Activated CD8-positive, alpha-beta T cell treated with anti-CD3 and anti-CD28 coated beads, Interleukin-2, amount 10 ng/mL, durations not matched to agents 7 days and 5 days (primary cell): ENCODE measurements around the gene SNHG17. TPM values are rescaled to one million over a fixed set of nuclear protein-coding genes. Genes with fewer than 3 reads are reported as not detected.
"Not testable (repeated sequence)": the region's sequence is repeated elsewhere in the genome, so short reads cannot be mapped to it uniquely, and the experiment has no call there.

Experiments used
- ATAC-seq: fragments of 150-1000 bp; cut with Tn5 transposase; one replicate; pipeline ENCODE4 v1.10.0; 2021; ENCODE audit warnings: moderate library complexity
- CTCF ChIA-PET: fragments of 350-600 bp; sonication (Branson Sonifier 250); formaldehyde crosslinking; loops from one replicate; lab custom pipeline; 2021; ENCODE audit warnings: antibody characterized with exemption; lab: Charles Lee
- POLR2A ChIA-PET: fragments of 350-600 bp; sonication (Branson Sonifier 250); formaldehyde crosslinking; loops from one replicate; lab custom pipeline; 2021; ENCODE audit warnings: antibody characterized with exemption; lab: Charles Lee
- DNase-seq: peaks from one replicate; pipeline ENCODE4 v3.0.0-alpha.2; 2020
- H3K27ac Mint-ChIP-seq: one replicate; pipeline ENCODE4 v1.8.0; 2021; ENCODE audit warnings: mild to moderate bottlenecking, mixed read lengths
- H3K27me3 Mint-ChIP-seq: one replicate; pipeline ENCODE4 v1.8.0; 2021; ENCODE audit warnings: low read depth, mixed read lengths
- H3K36me3 Mint-ChIP-seq: one replicate; pipeline ENCODE4 v1.8.0; 2021; ENCODE audit warnings: low read depth, mixed read lengths
- H3K4me1 Mint-ChIP-seq: one replicate; pipeline ENCODE4 v1.8.0; 2021; ENCODE audit warnings: low read depth, mixed read lengths
- H3K4me3 Mint-ChIP-seq: one replicate; pipeline ENCODE4 v1.8.0; 2021; ENCODE audit warnings: mild to moderate bottlenecking, mixed read lengths
- H3K9me3 Mint-ChIP-seq: one replicate; pipeline ENCODE4 v1.8.0; 2022; ENCODE audit warnings: mixed read lengths; ENCODE audit not compliant: insufficient read depth
- total RNA-seq, 2 experiments: library from RNA; stranded (reverse); gene quantifications; one replicate each; pipeline ENCODE4 v1.2.3, GENCODE V29; 2021

Gene SNHG17
- total RNA-seq, 2 experiments from 2014 or later: 69.6 to 77.8 TPM

- H3K36me3 Mint-ChIP-seq, H3K27ac Mint-ChIP-seq, H3K27me3 Mint-ChIP-seq, CTCF ChIA-PET, H3K9me3 Mint-ChIP-seq, H3K4me1 Mint-ChIP-seq, ATAC-seq, POLR2A ChIA-PET, H3K4me3 Mint-ChIP-seq, DNase-seq: not testable (repeated sequence)
These were observed 26.0 kb upstream of the SNHG17 start for GRCh38 chr20:38461167-38461566.

- CTCF ChIA-PET, H3K9me3 Mint-ChIP-seq, H3K36me3 Mint-ChIP-seq, POLR2A ChIA-PET, H3K27ac Mint-ChIP-seq, ATAC-seq, H3K4me1 Mint-ChIP-seq, DNase-seq, H3K27me3 Mint-ChIP-seq, H3K4me3 Mint-ChIP-seq: not testable (repeated sequence)
These were observed 25.5 kb upstream of the SNHG17 start for GRCh38 chr20:38460631-38461030.

- Mint-ChIP-seq H3K4me3 (no peak overlapping the region), H3K27ac (no peak overlapping the region), H3K4me1 (no peaks in the 10 kb centered on the region), H3K36me3 (no peaks in the 10 kb centered on the region), H3K9me3 (no peaks in the 10 kb centered on the region), H3K27me3 (peaks cover 6% of the 10 kb centered on the region)
- ATAC-seq (no peak), DNase-seq (no peak)
- POLR2A ChIA-PET: no interaction called here
- CTCF ChIA-PET: no interaction called here
These were observed 25.0 kb upstream of the SNHG17 start for GRCh38 chr20:38460040-38460623.

- Mint-ChIP-seq H3K4me3 (no peak overlapping the region), H3K36me3 (no peaks in the 10 kb centered on the region), H3K9me3 (no peaks in the 10 kb centered on the region), H3K27me3 (peaks cover 6% of the 10 kb centered on the region), H3K4me1 (no peaks in the 10 kb centered on the region), H3K27ac (no peak overlapping the region)
- DNase-seq (no peak), ATAC-seq (no peak)
- CTCF ChIA-PET: interaction anchor here (1.7 kb wide), 1 partner anchor 26 kb away, joined by 5 read pairs; no protein-coding TSS in a partner anchor
- POLR2A ChIA-PET: no interaction called here
These were observed 23.2 kb upstream of the SNHG17 start for GRCh38 chr20:38458314-38458713.

GRCh38 chr20:38454556-38455473, 19.7 kb upstream of the SNHG17 start:
- ATAC-seq (no peak), DNase-seq (no peak)
- Mint-ChIP-seq H3K4me1 (no peaks in the 10 kb centered on the region), H3K9me3 (no peaks in the 10 kb centered on the region), H3K4me3 (no peak overlapping the region), H3K27ac (no peak overlapping the region), H3K36me3 (peaks cover 6% of the 10 kb centered on the region), H3K27me3 (peaks cover 6% of the 10 kb centered on the region)
- POLR2A ChIA-PET: interaction anchor here (2.6 kb wide), 1 partner anchor 20 kb away, joined by 11 read pairs; the partner anchor contains the start of gene SNHG17
- CTCF ChIA-PET: no interaction called here

- H3K4me1 Mint-ChIP-seq: peaks cover 2% of the 10 kb centered on the region
- H3K27me3 Mint-ChIP-seq: peaks cover 6% of the 10 kb centered on the region
- no peak overlapping the region for H3K4me3 Mint-ChIP-seq
- ChIA-PET POLR2A (interaction anchor here (0.8 to 2.6 kb wide), 2 partner anchors 18 to 19 kb away, joined by 3 to 11 read pairs; partner anchors contain the start of genes RALGAPB and SNHG17), CTCF (interaction anchor here (2.5 kb wide), 1 partner anchor 19 kb away, joined by 11 read pairs; the partner anchor contains the start of gene SNHG17)
- H3K9me3 Mint-ChIP-seq: no peaks in the 10 kb centered on the region
- ATAC-seq: no peak
- H3K27ac Mint-ChIP-seq: no peak overlapping the region
- peaks cover 13% of the 10 kb centered on the region for H3K36me3 Mint-ChIP-seq
- DNase-seq: no peak
These were observed 18.8 kb upstream of the SNHG17 start for GRCh38 chr20:38453941-38454340.

- Mint-ChIP-seq H3K27ac (no peak overlapping the region), H3K4me1 (peaks cover 8% of the 10 kb centered on the region), H3K9me3 (no peaks in the 10 kb centered on the region), H3K27me3 (peaks cover 4% of the 10 kb centered on the region), H3K4me3 (no peak overlapping the region), H3K36me3 (peaks cover 13% of the 10 kb centered on the region)
- DNase-seq (no peak), ATAC-seq (no peak)
- ChIA-PET CTCF (interaction anchor here (2.0 to 2.5 kb wide), 2 partner anchors 18 to 19 kb away, joined by 5 to 11 read pairs; partner anchors contain the start of genes RALGAPB and SNHG17), POLR2A (interaction anchor here (0.8 to 2.6 kb wide), 2 partner anchors 18 to 19 kb away, joined by 3 to 11 read pairs; partner anchors contain the start of genes RALGAPB and SNHG17)
These were observed 17.9 kb upstream of the SNHG17 start for GRCh38 chr20:38452880-38453624.

GRCh38 chr20:38450412-38450975, 15.4 kb upstream of the SNHG17 start:
- no peak for ATAC-seq
- DNase-seq: no peak
- CTCF ChIA-PET: no interaction called here
- H3K27ac Mint-ChIP-seq: no peak overlapping the region
- no peaks in the 10 kb centered on the region for H3K27me3 Mint-ChIP-seq
- peaks cover 25% of the 10 kb centered on the region for H3K4me1 Mint-ChIP-seq
- H3K36me3 Mint-ChIP-seq: peaks cover 18% of the 10 kb centered on the region
- no peak overlapping the region for H3K4me3 Mint-ChIP-seq
- H3K9me3 Mint-ChIP-seq: no peaks in the 10 kb centered on the region
- POLR2A ChIA-PET: interaction anchor here (1.2 kb wide), 1 partner anchor 15 kb away, joined by 3 read pairs; the partner anchor contains the start of gene SNHG17

- H3K9me3 Mint-ChIP-seq: no peaks in the 10 kb centered on the region
- H3K4me1 Mint-ChIP-seq: peaks cover 26% of the 10 kb centered on the region
- POLR2A ChIA-PET: interaction anchor here (3.6 to 5.6 kb wide), 2 partner anchors 15 to 24 kb away, joined by 23 to 143 read pairs; partner anchors contain the start of genes RALGAPB and SNHG17
- no peak overlapping the region for H3K27ac Mint-ChIP-seq
- CTCF ChIA-PET: interaction anchor here (3.6 to 4.1 kb wide), 2 partner anchors 16 to 24 kb away, joined by 39 to 121 read pairs; partner anchors contain the start of genes RALGAPB and SNHG17
- no peaks in the 10 kb centered on the region for H3K27me3 Mint-ChIP-seq
- ATAC-seq (no peak), DNase-seq (no peak)
- no peak overlapping the region for H3K4me3 Mint-ChIP-seq
- H3K36me3 Mint-ChIP-seq: peaks cover 18% of the 10 kb centered on the region
These were observed 13.9 kb upstream of the SNHG17 start for GRCh38 chr20:38449046-38449445.

- DNase-seq (no peak), ATAC-seq (no peak)
- peak overlapping the region; percentile 88 for H3K27ac Mint-ChIP-seq
- peaks cover 18% of the 10 kb centered on the region for H3K36me3 Mint-ChIP-seq
- H3K4me1 Mint-ChIP-seq: peaks cover 26% of the 10 kb centered on the region
- no peaks in the 10 kb centered on the region for H3K27me3 Mint-ChIP-seq
- ChIA-PET POLR2A (interaction anchor here (0.6 to 5.6 kb wide), 5 partner anchors 14 to 1848 kb away, joined by 3 to 143 read pairs (median 5); partner anchors contain the start of genes RALGAPB and SNHG17), CTCF (interaction anchor here (3.6 to 4.1 kb wide), 2 partner anchors 15 to 25 kb away, joined by 39 to 121 read pairs; partner anchors contain the start of genes RALGAPB and SNHG17)
- no peaks in the 10 kb centered on the region for H3K9me3 Mint-ChIP-seq
- H3K4me3 Mint-ChIP-seq: peak overlapping the region; percentile 78
These were observed 13.0 kb upstream of the SNHG17 start for GRCh38 chr20:38447931-38448675.
